ENCODE results near the gene RNF220. TPM values are rescaled to one million over a fixed set of nuclear protein-coding genes. Genes with fewer than 3 reads are reported as not detected.

The RNF220 gene
- total and polyA plus RNA-seq, 11 donors, result 54.2 to 108 (median 62.4) TPM

GRCh38 chr1:44620072-44620471 is 215.0 kb downstream of the RNF220 start:
- intact Hi-C loops (cut with DNase I), result no loop called here
- Histone ChIP-seq H3K4me1 (peaks cover 0 to 11% (median 0%) of the 10 kb centered on the region in 12 donors), H3K27me3 (peaks cover 0 to 13% (median 0%) of the 10 kb centered on the region in 9 donors), H3K36me3 (no peaks in the 10 kb centered on the region), H3K9me3 (no peaks in the 10 kb centered on the region), H3K27ac (no peak overlapping the region), H3K4me3 (no peak overlapping the region)
- ATAC-seq (no peak), DNase-seq (no peak)
- TF ChIP-seq POLR2A (IDR thresholded peaks at IDR 0.05) (no peak), CTCF (IDR thresholded peaks at IDR 0.05) (no peak)
- 80 to 87% (median 85%) methylated on average over 3 of the region's 3 CpGs for WGBS, 4 donors

GRCh38 chr1:44621841-44622286 is 216.8 kb downstream of the RNF220 start:
- WGBS, 4 donors, result 92 to 96% (median 93%) methylated on average over 15 of the region's 15 CpGs
- ATAC-seq (no peak), DNase-seq (no peak)
- H3K27me3 ChIP-seq, result peaks cover 0 to 4% (median 0%) of the 10 kb centered on the region in 9 donors
- H3K27ac ChIP-seq, result no peak overlapping the region
- H3K9me3 ChIP-seq, result no peaks in the 10 kb centered on the region
- peaks cover 0 to 7% (median 0%) of the 10 kb centered on the region in 12 donors for H3K4me1 ChIP-seq
- TF ChIP-seq POLR2A (IDR thresholded peaks at IDR 0.05), result no peak
- TF ChIP-seq CTCF (IDR thresholded peaks at IDR 0.05), result no peak
- H3K4me3 ChIP-seq, result no peak overlapping the region
- no peaks in the 10 kb centered on the region for H3K36me3 ChIP-seq
- intact Hi-C loops (cut with DNase I), result no loop called here

GRCh38 chr1:44624268-44624901 is 219.3 kb downstream of the RNF220 start:
- H3K4me1 ChIP-seq, result no peaks in the 10 kb centered on the region
- no peak overlapping the region for H3K27ac ChIP-seq
- TF ChIP-seq POLR2A (IDR thresholded peaks at IDR 0.05) (no peak), CTCF (IDR thresholded peaks at IDR 0.05) (no peak)
- intact Hi-C loops (cut with DNase I), result no loop called here
- H3K4me3 ChIP-seq, result no peak overlapping the region
- 84 to 91% (median 89%) methylated on average over 12 of the region's 12 CpGs for WGBS, 4 donors
- no peak for DNase-seq
- H3K9me3 ChIP-seq, result no peaks in the 10 kb centered on the region
- ATAC-seq, result no peak
- no peaks in the 10 kb centered on the region for H3K27me3 ChIP-seq
- no peaks in the 10 kb centered on the region for H3K36me3 ChIP-seq

- H3K9me3 ChIP-seq, result no peaks in the 10 kb centered on the region
- intact Hi-C loops (cut with DNase I), result no loop called here
- ATAC-seq, result no peak
- H3K27ac ChIP-seq, result no peak overlapping the region
- no peak overlapping the region for H3K4me3 ChIP-seq
- DNase-seq, result no peak
- no peaks in the 10 kb centered on the region for H3K27me3 ChIP-seq
- WGBS, 4 donors, result 86 to 93% (median 92%) methylated on average over 7 of the region's 7 CpGs
- TF ChIP-seq POLR2A (IDR thresholded peaks at IDR 0.05), result no peak
- no peak for TF ChIP-seq CTCF (IDR thresholded peaks at IDR 0.05)
- H3K4me1 ChIP-seq, result no peaks in the 10 kb centered on the region
- no peaks in the 10 kb centered on the region for H3K36me3 ChIP-seq
Observed at GRCh38 chr1:44625348-44625747, 220.3 kb downstream of the RNF220 start.

All from heart left ventricle (tissue), 16 donors.